HG02840 (cell line): ENCODE results near the gene AKR1A1.

Experiments used
- ATAC-seq: cut with Tn5 transposase; IDR thresholded peaks from one replicate; pipeline ENCODE4 v1.9.1; 2021; ENCODE audit warnings: mild to moderate bottlenecking, moderate library complexity, moderate number of reproducible peaks; ENCODE audit not compliant: unreplicated experiment, low FRiP score

AKR1A1 gene

DNA sequence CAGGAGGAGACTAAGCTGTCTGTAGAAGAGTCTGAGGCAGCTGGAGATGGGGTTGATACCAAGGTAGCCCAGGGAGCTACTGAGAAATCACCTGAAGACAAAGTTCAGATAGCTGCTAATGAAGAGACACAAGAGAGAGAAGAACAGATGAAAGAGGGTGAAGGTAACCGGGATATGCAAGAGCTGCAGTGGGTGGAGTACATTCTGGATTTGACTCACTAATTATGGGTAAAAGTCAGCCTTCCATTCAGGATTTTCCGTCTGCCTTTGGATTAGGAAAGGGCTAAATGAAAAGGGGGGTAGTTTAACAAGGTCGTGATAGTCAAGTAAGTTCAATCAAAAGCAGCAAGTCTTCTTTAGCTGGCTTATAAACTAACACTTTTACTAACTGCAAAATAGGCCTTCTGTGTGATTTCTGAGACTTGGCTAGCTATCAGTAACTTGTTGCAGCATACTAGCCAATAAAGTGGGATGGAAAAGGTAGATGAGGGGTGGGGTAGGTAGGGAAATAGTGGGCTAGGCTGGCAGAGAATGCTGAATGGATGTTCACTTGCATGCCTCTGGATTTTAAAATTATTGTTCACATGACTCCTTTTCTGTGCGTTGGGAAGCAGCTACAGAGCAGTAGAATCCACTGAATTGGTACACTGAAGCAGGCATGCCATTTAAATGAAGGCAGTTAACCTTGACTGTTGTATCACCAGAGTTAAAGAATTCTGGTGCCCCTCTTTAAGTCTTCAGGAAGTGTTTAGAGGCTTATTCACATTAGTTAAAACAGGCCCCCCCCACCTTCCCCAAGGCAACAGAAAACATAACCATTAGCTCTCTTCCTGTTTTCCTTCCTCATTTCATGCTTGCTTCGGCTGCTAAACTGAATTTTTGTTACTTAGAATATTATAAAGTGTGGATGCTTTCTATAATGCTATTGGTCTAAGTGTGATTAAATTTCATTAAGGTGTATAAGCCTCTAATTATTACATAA is 57.8 kb downstream of the AKR1A1 start:
- ATAC-seq = no peak

DNA sequence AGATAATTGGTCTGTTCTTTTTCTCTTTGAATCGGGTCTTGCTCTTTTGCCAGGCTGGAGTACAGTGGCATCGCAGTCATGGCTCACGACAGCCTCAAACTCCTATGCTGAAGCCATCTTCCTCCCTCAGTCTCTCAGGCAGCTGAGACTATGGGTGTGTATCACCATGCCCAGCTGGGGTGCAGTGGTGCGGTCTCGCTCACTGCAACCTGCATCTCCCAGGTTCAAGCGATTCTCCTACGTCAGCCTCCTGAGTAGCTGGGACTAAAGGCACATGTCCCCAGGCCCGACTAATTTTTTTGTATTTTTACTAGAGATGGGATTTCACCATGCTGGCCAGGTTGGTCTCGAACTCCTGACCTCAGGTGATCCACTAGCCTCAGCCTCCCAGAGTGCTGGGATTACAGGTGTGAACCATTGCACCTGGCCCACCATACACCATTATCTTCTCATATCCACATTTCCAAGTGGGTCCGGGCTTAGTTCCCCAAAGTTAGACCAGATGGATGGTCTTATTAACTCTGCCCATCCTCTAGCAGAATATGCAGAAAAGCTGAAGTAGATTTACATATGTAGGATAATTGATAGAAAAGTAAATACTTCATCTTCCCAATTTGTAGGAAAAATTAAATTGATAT is 60.1 kb downstream of the AKR1A1 start:
- ATAC-seq = no peak

DNA sequence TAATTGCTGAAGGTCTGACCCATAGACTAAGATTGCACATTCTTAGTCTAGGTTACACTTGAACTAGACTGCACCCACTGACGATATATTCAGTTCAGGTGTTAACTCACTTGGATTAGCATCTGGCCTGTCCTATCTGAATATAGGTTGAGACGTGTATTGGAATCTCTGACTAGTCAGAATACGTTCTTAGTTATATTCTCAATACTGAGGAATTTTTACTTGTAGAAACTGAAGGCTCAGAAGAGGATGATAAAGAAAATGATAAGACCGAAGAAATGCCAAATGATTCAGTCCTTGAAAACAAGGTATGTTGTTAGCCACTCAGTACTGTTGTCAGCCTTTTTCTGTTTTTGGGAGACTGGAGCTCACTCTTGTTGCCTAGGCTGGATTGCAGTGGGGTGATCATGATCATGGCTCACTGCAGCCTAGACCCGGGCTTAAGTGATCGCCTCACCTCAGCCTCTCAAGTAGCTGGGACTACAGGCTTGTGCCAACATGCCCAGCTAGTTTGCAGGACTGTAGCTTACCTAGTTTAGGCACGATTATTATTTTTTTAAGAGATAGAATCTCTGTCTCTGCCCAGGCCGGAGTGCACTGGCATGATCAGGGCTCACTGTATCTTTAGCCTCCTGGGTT is 62.4 kb downstream of the AKR1A1 start:
- no peak for ATAC-seq

DNA sequence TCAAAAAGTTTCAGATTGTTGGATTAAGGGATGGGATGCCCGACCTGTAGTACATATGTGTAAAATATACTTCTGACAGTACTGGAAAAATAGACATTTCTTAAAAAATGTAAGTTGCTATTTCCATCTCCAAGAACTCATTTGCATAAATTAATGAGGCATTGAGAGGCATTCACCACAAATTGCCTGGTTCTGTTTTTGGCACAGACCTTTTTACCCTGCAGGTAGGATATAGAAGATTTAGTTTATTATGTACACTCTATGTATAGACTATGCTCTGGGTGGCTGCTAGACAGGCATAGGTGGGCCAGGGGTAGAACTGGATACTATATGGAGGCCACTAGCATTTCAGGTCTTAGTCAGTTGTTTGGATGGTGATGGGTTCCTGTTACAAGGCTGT is 65.3 kb downstream of the AKR1A1 start:
- no peak for ATAC-seq

DNA sequence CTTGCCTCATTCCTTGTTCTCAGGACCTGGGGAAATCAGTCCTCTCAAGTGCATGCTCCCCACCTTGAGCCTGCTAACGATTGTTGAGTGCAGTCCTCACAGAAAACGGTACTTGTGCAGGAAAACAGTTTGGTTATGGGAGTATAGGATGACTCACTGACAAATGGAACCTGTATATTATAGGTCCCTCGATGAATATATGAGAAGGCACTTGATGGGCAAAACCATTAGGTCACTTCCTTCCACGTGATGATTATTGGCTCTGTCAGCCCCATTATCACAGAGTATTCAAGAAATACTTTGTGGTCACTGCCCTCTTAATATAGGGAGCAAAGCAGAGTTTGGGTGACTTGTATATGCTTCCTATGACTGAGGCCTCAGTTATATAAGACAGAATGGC is 67.0 kb downstream of the AKR1A1 start:
- ATAC-seq = no peak

DNA sequence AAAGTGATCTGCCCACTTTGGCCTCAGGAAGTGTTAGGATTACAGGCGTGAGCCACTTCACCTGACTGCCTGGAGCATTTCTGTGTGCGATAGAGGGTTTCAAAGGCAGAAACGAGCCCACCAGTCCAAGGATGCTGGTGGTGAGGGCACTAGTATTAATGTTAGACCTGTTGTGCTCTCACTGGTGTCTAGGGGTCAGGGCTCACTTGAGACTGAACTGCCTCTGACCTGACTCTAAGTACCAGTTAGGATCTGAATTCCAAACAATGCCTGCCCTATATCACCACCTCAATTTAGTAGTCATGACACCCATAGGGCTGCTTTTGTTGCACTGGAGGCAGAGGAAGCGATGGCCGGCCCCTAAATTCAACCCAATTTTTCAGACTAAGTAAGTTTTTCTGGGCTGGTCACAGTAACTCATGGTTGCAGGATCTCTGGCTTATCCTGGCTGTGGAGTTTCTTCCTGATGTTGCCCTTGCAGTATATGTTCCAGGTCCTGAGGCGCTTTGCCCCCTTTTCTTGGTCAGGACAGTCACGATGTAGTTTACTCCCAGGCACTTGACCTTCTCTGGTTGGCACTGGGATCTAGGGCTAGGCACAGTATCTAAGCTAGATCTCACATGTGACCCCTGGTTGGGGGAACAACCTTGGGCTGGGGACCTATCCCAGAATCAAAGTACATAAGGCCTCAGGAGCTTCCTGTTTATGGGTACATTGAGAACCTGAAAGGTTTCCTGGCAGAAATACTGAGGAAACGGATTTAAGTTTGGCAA is 68.7 kb downstream of the AKR1A1 start:
- no peak for ATAC-seq
